HG02759 (cell line): Measurements from ENCODE around the gene USP6NL.
"Not testable (repeated sequence)": the region's sequence is repeated elsewhere in the genome, so short reads cannot be mapped to it uniquely, and the experiment has no call there.

ENCODE experiments used
- ATAC-seq: cut with Tn5 transposase; IDR thresholded peaks from one replicate; pipeline ENCODE4 v1.9.1; 2021; ENCODE audit warnings: mild to moderate bottlenecking, moderate library complexity; ENCODE audit not compliant: unreplicated experiment

USP6NL gene

GRCh38 chr10:11448545-11449244, 162.8 kb downstream of the USP6NL start:
- peak; percentile 87 for ATAC-seq

GRCh38 chr10:11448190-11448544, 163.3 kb downstream of the USP6NL start:
- ATAC-seq: peak; percentile 65

- ATAC-seq: no peak
Measured at GRCh38 chr10:11447586-11447985, 163.9 kb downstream of the USP6NL start.

GRCh38 chr10:11446864-11447263, 164.6 kb downstream of the USP6NL start:
- no peak for ATAC-seq

- ATAC-seq: no peak
Measured at GRCh38 chr10:11446133-11446532, 165.3 kb downstream of the USP6NL start.

GRCh38 chr10:11444531-11445228, 166.8 kb downstream of the USP6NL start:
- ATAC-seq: no peak

GRCh38 chr10:11444155-11444530, 167.3 kb downstream of the USP6NL start:
- no peak for ATAC-seq

- ATAC-seq: no peak
Measured at GRCh38 chr10:11443468-11444154, 167.8 kb downstream of the USP6NL start.

- no peak for ATAC-seq
Measured at GRCh38 chr10:11442001-11442773, 169.3 kb downstream of the USP6NL start.

- no peak for ATAC-seq
Measured at GRCh38 chr10:11441151-11441535, 170.3 kb downstream of the USP6NL start.

GRCh38 chr10:11440250-11441150, 170.9 kb downstream of the USP6NL start:
- ATAC-seq: peak; percentile 57

- ATAC-seq: no peak
Measured at GRCh38 chr10:11439523-11440053, 171.9 kb downstream of the USP6NL start.

GRCh38 chr10:11437391-11438142, 173.9 kb downstream of the USP6NL start:
- no peak for ATAC-seq

- not testable (repeated sequence) for ATAC-seq
Measured at GRCh38 chr10:11436445-11436844, 175.0 kb downstream of the USP6NL start.

- ATAC-seq: no peak
Measured at GRCh38 chr10:11435581-11435981, 175.9 kb downstream of the USP6NL start.

GRCh38 chr10:11434324-11434723, 177.1 kb downstream of the USP6NL start:
- ATAC-seq: no peak

- ATAC-seq: no peak
Measured at GRCh38 chr10:11433657-11434056, 177.8 kb downstream of the USP6NL start.

GRCh38 chr10:11431216-11431555, 180.3 kb downstream of the USP6NL start:
- no peak for ATAC-seq

GRCh38 chr10:11430421-11431215, 180.8 kb downstream of the USP6NL start:
- ATAC-seq: no peak
